Pancreas (tissue), 10 donors: Measurements from ENCODE around the gene NDFIP1. TPM values are rescaled to one million over a fixed set of nuclear protein-coding genes. Genes with fewer than 3 reads are reported as not detected.

Experiments used
- ATAC-seq, 4 donors: fragments of 200-7000 bp; cut with Tn5 transposase; one replicate each; pipeline versions ENCODE4 v1.8.0 to v1.9.1; 2020; ENCODE audit warnings: mild to moderate bottlenecking in 4 of 4, moderate library complexity in 4 of 4
- DNase-seq, 6 donors: peaks; one replicate each; pipeline ENCODE4 v3.0.0-alpha.2; 2020
- FAIRE-seq: peaks from 2 replicates; lab custom pipeline; 2012; peaks lifted over from hg19 to GRCh38; lab: Jason Lieb, UNC
- H3K27ac ChIP-seq, 4 donors: fragments of 200-600 bp; sonication (generic); 1 replicate in 3 of 4; 2 replicates in 1 of 4; pipeline versions ENCODE4 v1.5.0 to v1.8.0; 2020
- H3K27me3 ChIP-seq, 4 donors: fragments of 200-600 bp; one replicate each; pipeline ENCODE4 v1.8.0; 2021
- H3K36me3 ChIP-seq, 3 donors: fragments of 200-600 bp; sonication (generic) in 1 of 3; one replicate each; pipeline versions ENCODE4 v1.5.0 to v1.8.0; 2020 to 2021
- H3K4me1 ChIP-seq, 3 donors: fragments of 200-600 bp; one replicate each; pipeline ENCODE4 v1.8.0; 2021
- H3K4me3 ChIP-seq, 4 donors: fragments of 200-600 bp; sonication (generic) in 2 of 4; one replicate each; pipeline versions ENCODE4 v1.5.0 to v1.8.0; 2020 to 2021
- H3K9me3 ChIP-seq, 4 donors: fragments of 200-600 bp; one replicate each; pipeline ENCODE4 v1.8.0; 2021
- CTCF ChIP-seq, 4 donors: fragments of 200-600 bp; sonication (generic) in 3 of 4; IDR thresholded peaks; one replicate each; pipeline versions ENCODE4 v1.5.0 to v1.8.0; 2021; ENCODE audit warnings: antibody characterized with exemption in 4 of 4
- WGBS, 2 donors: extraction: QIAGEN DNeasy Blood & Tissue Kit; methylation state at CpG; one replicate each; pipeline ENCODE4 v1.1.7; 2013; 5-methylcytosine and 5-hydroxymethylcytosine counted together
- intact Hi-C, 3 donors: fragments of 100-400 bp; cut with DNase I; formaldehyde crosslinking; loops; one replicate each; pipeline versions ENCODE4 v1.11.1 to v1.14.2; 2022
- polyA plus RNA-seq, 2 donors: library from polyadenylated mRNA; stranded (reverse); fragments of 200-250 nt; gene quantifications; one replicate each; pipeline ENCODE4 v1.2.3, GENCODE V29; 2013
- total RNA-seq, 6 donors: library from RNA; stranded (reverse); fragmentation: NEBNext Ultra II Directional in 4 of 6; extraction: Animal tissue kit (Norgen Biotek cat#: 25700) in 4 of 6; gene quantifications; one replicate each; pipeline versions ENCODE4 v1.2.1 to v1.2.4, GENCODE V29; 2021 to 2023
- donor health status: healthy with polysubstance abuse.
- donor health status: DM: no; HTN: no; CAD: no; lungs with moderate emphysema.
- donor health status: DM: no; HTN: no; CAD: no.
- donor health status: control.
- donor health status: control.
- donor health status: Bipolar disorder and iron deficiency.
- donor health status: DM: yes; HTN: yes; CAD: no.
- donor health status: DM: no; HTN: no; CAD: no.
- donor health status: DM: no; HTN: no; CAD: no.
- donor health status: DM: yes; HTN: yes; CAD: no.

Gene NDFIP1
- total and polyA plus RNA-seq, 8 donors: 15.7 to 50.1 (median 33.7) TPM

GRCh38 chr5:142200387-142200786, 91.8 kb downstream of the NDFIP1 start:
- FAIRE-seq (no peak), DNase-seq (no peak), ATAC-seq (no peak)
- Histone ChIP-seq H3K9me3 (no peaks in the 10 kb centered on the region), H3K27me3 (no peaks in the 10 kb centered on the region), H3K4me1 (no peaks in the 10 kb centered on the region), H3K4me3 (no peak overlapping the region), H3K36me3 (no peaks in the 10 kb centered on the region), H3K27ac (no peak overlapping the region)
- no peak for TF ChIP-seq CTCF (IDR thresholded peaks at IDR 0.05)
- 37 to 50% methylated on average over 6 of the region's 6 CpGs for WGBS, 2 donors
- intact Hi-C loops: no loop called here

DNA sequence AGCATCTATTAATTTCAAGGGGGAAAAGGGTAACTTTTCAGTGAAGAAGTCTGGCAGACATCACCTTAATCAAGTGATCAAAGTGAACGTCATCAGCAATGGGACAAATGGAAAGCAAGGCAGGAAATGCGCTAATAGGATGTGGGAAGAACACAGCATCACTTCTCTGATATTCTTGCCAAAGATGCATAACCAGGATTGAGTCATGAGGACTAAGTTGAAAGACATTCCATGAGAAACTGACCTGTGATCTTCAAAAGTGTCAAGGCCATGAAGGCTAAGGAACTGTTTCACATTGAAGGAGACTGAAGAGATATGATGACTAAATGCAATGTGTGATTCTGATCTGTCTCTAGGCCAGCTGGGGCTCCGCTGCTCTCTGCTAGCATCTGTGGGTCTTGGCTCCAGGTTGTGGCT, 92.9 kb downstream of the NDFIP1 start:
- WGBS, 2 donors: 83 to 84% methylated on average over 3 of the region's 3 CpGs
- TF ChIP-seq CTCF (IDR thresholded peaks at IDR 0.05): no peak
- Histone ChIP-seq H3K4me3 (no peak overlapping the region), H3K36me3 (no peaks in the 10 kb centered on the region), H3K27me3 (no peaks in the 10 kb centered on the region), H3K27ac (no peak overlapping the region), H3K4me1 (no peaks in the 10 kb centered on the region), H3K9me3 (no peaks in the 10 kb centered on the region)
- ATAC-seq: no peak
- FAIRE-seq: no peak
- no peak for DNase-seq
- intact Hi-C loops: no loop called here

GRCh38 chr5:142202282-142202681, 93.7 kb downstream of the NDFIP1 start:
- FAIRE-seq: no peak
- 45 to 47% methylated on average over 1 of the region's 1 CpG for WGBS, 2 donors
- H3K9me3 ChIP-seq: no peaks in the 10 kb centered on the region
- H3K4me1 ChIP-seq: no peaks in the 10 kb centered on the region
- H3K27ac ChIP-seq: no peak overlapping the region
- intact Hi-C loops: no loop called here
- no peak for ATAC-seq
- no peak for DNase-seq
- H3K4me3 ChIP-seq: no peak overlapping the region
- H3K27me3 ChIP-seq: no peaks in the 10 kb centered on the region
- H3K36me3 ChIP-seq: no peaks in the 10 kb centered on the region
- no peak for TF ChIP-seq CTCF (IDR thresholded peaks at IDR 0.05)

Other genes with a start within 250 kb of the NDFIP1 start
- 10 to 100 TPM; 12.0 to 30.7 (median 16.2) TPM for gene PCDH1, start 230.4 kb upstream of the NDFIP1 start, total RNA-seq
- 10 to 100 TPM in 1 of 2 donors, 1 to 10 TPM in 1; 6.8 to 10.1 TPM for gene PCDH1, start 230.4 kb upstream of the NDFIP1 start, polyA plus RNA-seq
- 10 to 100 TPM; 27.7 to 36.0 (median 33.1) TPM for gene DELE1, start 184.9 kb upstream of the NDFIP1 start, total RNA-seq
- 10 to 100 TPM; 38.2 to 45.6 TPM for gene DELE1, start 184.9 kb upstream of the NDFIP1 start, polyA plus RNA-seq
- 1 to 10 TPM in 3 of 6 donors, under 1 TPM in 3; 0.32 to 1.7 (median 0.93) TPM for gene PCDH12, start 150.6 kb upstream of the NDFIP1 start, total RNA-seq
- 1 to 10 TPM in 1 of 2 donors, under 1 TPM in 1; 0.65 to 1.6 TPM for gene PCDH12, start 150.6 kb upstream of the NDFIP1 start, polyA plus RNA-seq
- gene RNF14, start 139.7 kb upstream of the NDFIP1 start, total RNA-seq: 10 to 100 TPM; 15.4 to 30.4 (median 21.6) TPM
- gene RNF14, start 139.7 kb upstream of the NDFIP1 start, polyA plus RNA-seq: 10 to 100 TPM in 1 of 2 donors, 1 to 10 TPM in 1; 7.8 to 18.4 TPM
- gene GNPDA1, start 95.8 kb upstream of the NDFIP1 start, total RNA-seq: 10 to 100 TPM in 1 of 6 donors, 1 to 10 TPM in 5; 4.1 to 15.2 (median 7.4) TPM
- gene GNPDA1, start 95.8 kb upstream of the NDFIP1 start, polyA plus RNA-seq: 10 to 100 TPM in 1 of 2 donors, 1 to 10 TPM in 1; 8.7 to 15.5 TPM
- gene SPRY4, start 216.2 kb downstream of the NDFIP1 start, total RNA-seq: 1 to 10 TPM; 1.5 to 6.3 (median 2.2) TPM
- gene SPRY4, start 216.2 kb downstream of the NDFIP1 start, polyA plus RNA-seq: 1 to 10 TPM; 3.2 to 3.8 TPM